ENCODE results near the gene STK32B.

- TF ChIP-seq CTCF (conservative IDR thresholded peaks at IDR 0.05; ENCODE audit: low read depth in 2 of 2): no peak
- TF ChIP-seq EZH2phosphoT487 (IDR thresholded peaks at IDR 0.05; ENCODE audit: unreplicated experiment): no peak
- TF ChIP-seq POLR2AphosphoS5 (IDR thresholded peaks at IDR 0.05; ENCODE audit: low read depth): no peak
- no peak for TF ChIP-seq JUNB (IDR thresholded peaks at IDR 0.05; ENCODE audit: unreplicated experiment)
- no peak for TF ChIP-seq STAT1 (IDR thresholded peaks at IDR 0.05; ENCODE audit: unreplicated experiment)
- TF ChIP-seq EZH2 (IDR thresholded peaks at IDR 0.05; ENCODE audit: low read depth, unreplicated experiment): no peak
- no peak for TF ChIP-seq CREB1 (CRISPR knock-in tag; IDR thresholded peaks at IDR 0.05; ENCODE audit: low read depth)
These were observed 289.7 kb downstream of the STK32B start for GRCh38 chr4:5340991-5341451.
